ENCODE results near the gene TRIM33.
"Not testable (repeated sequence)": the region's sequence is repeated elsewhere in the genome, so short reads cannot be mapped to it uniquely, and the experiment has no call there.

TRIM33 gene

DNA sequence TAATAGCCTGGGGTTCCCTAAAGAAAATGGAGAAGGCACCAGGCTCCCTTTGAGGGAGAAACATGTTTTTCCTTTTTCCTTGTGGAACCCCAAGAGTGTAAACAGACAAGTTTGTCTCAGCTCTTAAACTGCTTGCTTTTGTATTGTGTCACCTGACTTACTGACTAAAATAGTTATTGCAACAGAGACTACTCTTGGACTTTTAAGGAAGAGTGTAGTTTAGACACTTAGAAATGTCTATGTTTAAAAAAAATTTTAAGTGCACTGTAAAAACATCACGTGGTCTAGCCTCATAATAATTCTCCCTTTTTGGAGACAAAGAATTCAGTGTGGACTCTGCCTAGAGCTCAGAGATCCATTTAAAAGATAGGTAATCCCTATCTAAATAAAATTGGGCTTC is 141.1 kb downstream of the TRIM33 start:
- peak in 1 of 2 donors; percentile 10 for DNase-seq (ENCODE audit: low read depth in 2 of 2)
- TF ChIP-seq, protein P1, sequence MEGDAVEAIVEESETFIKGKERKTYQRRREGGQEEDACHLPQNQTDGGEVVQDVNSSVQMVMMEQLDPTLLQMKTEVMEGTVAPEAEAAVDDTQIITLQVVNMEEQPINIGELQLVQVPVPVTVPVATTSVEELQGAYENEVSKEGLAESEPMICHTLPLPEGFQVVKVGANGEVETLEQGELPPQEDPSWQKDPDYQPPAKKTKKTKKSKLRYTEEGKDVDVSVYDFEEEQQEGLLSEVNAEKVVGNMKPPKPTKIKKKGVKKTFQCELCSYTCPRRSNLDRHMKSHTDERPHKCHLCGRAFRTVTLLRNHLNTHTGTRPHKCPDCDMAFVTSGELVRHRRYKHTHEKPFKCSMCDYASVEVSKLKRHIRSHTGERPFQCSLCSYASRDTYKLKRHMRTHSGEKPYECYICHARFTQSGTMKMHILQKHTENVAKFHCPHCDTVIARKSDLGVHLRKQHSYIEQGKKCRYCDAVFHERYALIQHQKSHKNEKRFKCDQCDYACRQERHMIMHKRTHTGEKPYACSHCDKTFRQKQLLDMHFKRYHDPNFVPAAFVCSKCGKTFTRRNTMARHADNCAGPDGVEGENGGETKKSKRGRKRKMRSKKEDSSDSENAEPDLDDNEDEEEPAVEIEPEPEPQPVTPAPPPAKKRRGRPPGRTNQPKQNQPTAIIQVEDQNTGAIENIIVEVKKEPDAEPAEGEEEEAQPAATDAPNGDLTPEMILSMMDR (IDR thresholded peaks at IDR 0.05; ENCODE audit: low read depth, low read length), result no peak
- H3K4me3 ChIP-seq (replicated peaks in 1 of 2; ENCODE audit: low read depth in 2 of 2, low read length in 2 of 2), result no peak overlapping the region

DNA sequence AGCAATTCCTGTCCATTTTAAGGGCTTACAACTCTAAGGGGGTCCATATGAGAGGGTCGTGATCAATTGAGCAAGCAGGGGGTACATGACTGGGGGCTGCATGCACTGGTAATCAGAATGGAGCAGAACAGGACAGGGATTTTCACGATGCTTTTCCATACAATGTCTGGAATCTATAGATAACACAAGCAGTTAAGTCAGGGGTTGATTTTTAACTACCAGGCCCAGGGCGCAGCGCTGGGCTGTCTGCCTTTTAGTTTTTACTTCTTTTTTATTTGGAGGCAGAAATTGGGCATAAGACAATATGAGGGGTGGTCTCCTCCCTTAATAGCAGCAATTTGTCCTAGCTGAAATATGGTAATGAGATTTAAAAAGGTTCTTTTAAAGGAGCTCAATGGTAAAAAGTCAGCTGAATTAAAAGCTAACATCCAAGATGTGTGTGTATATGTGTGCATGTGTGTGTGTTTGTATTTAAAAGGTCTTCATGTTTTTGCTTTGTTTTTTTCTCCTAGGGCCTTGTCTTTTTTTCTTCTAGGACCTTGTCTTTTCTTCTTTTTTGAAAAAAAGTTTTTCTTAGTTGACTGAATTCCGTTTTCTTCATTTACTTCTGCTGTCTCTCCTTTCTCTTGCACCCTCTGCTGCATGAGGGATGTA is 141.6 kb downstream of the TRIM33 start:
- DNase-seq (ENCODE audit: low read depth in 2 of 2); H3K4me3 ChIP-seq (replicated peaks in 1 of 2; ENCODE audit: low read depth in 2 of 2, low read length in 2 of 2): not testable (repeated sequence)

DNA sequence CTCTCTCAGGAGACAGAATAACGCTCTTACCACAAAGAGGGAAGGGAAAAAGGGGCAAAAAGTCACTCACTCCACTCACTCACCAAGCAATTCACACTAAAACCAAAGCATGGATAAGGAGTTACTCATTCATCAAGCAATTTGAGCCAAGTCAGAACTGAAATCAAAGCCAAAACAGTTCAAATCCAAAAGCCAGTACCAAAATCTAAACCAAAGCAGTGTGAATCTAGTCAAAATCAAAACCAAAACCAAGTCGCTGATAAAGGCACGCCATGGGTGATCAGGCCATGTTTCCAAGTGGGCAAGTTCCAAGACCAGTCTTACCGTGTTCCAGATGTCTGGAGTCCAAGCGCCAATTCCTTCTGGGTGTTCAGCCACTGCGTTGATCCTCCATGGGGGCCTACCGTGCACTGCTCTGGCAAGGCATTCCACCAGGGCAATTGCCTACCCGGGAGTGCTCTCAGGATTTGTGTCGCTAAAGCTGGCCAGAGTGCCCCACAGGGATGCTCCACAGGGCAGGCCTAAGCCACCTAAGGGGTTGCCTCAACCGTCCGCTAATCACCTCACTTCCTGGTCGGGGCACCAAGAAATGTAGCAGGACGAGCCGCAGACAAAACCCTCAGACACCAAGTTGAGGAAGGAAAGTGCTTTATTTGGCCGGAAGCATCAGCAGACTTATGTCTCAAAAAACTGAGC is 142.3 kb downstream of the TRIM33 start:
- TF ChIP-seq, protein P1 (IDR thresholded peaks at IDR 0.05; ENCODE audit: low read depth, low read length), result no peak
- no peak for DNase-seq (ENCODE audit: low read depth in 2 of 2)
- no peak overlapping the region for H3K4me3 ChIP-seq (replicated peaks in 1 of 2; ENCODE audit: low read depth in 2 of 2, low read length in 2 of 2)

DNA sequence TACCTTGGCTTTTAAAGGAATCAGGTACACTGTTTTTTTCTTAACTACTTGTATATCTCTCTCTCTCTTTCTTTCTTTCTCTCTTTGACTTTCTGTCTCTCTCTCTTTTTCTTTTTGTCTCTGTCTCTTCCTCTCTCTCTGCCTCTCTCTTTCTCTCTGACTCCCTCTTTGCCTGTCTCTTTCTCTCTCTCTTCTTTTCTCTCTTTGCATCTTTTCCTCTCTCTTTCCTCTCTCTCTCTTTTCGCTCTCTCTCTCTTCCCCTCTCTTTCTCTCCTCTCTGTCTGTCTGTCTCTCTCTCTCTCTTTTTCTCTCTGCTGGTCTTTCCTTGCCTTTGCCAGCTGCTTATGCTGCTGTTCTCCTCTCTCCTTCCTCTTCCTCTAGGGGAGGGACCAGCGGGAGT is 143.2 kb downstream of the TRIM33 start:
- TF ChIP-seq, protein P1 (IDR thresholded peaks at IDR 0.05; ENCODE audit: low read depth, low read length), result no peak
- DNase-seq (ENCODE audit: low read depth in 2 of 2), result no peak

DNA sequence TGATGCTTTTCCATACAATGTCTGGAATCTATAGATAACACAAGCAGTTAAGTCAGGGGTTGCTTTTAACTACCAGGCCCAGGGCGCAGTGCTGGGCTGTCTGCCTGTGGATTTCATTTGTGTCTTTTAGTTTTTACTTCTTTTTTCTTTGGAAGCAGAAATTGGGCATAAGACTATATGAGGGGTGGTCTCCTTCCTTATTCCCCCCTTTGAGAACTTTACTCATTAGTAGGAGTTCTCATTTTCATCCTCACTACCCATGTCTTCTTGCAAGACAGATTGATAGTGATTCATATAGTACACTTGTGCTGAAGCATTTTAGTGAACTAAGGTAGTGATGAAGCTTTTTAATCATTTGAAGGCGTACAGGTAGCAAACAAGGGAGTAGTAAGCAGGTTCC is 147.8 kb downstream of the TRIM33 start:
- H3K4me3 ChIP-seq (replicated peaks in 1 of 2; ENCODE audit: low read depth in 2 of 2, low read length in 2 of 2); DNase-seq (ENCODE audit: low read depth in 2 of 2): not testable (repeated sequence)

More for the DNA sequence above, 143.2 kb downstream of the TRIM33 start:
- H3K4me3 ChIP-seq (replicated peaks in 1 of 2; ENCODE audit: low read depth in 2 of 2, low read length in 2 of 2), result no peak overlapping the region

DNA sequence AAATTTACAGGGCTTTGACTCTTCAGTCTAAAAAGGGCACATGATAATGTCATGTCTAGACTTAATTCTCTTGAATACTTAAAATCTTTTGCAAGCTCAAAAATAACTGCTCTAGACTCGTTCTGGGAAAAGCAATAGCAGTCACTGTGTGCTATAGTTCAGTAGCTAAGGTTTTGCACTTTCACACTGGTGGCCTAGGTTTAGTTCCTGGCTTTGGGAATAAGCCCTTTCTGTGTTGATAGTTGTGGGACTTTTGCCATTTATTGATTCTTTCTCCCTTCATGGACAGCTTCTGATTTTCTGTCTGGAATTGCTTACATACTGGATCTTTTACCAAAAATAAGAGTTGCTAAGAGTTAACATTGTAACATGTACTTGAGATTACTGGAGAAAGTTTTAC is 151.2 kb downstream of the TRIM33 start:
- no peak for DNase-seq (ENCODE audit: low read depth in 2 of 2)
- TF ChIP-seq, protein P1 (IDR thresholded peaks at IDR 0.05; ENCODE audit: low read depth, low read length), result no peak
- no peak overlapping the region for H3K4me3 ChIP-seq (replicated peaks in 1 of 2; ENCODE audit: low read depth in 2 of 2, low read length in 2 of 2)

DNA sequence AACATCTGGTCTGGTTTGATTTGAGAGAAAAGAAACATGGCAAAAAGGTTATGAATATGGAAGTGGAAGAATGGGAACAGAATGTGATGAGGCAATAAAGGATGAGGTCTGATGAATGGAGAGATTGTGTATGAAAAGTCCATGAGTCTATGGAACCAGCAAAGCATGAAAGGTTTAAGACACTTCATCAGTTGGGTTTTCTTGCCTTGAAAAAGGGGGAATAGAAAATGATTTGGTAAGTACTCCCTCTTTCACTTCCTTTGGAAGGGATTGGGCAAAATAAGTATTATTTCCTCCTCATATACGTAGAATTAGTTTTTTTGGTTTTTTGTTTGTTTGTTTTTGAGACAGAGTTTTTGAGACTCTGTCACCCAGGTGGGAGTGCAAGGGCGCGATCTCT is 155.8 kb downstream of the TRIM33 start:
- TF ChIP-seq, protein P1 (IDR thresholded peaks at IDR 0.05; ENCODE audit: low read depth, low read length), result no peak
- no peak for DNase-seq (ENCODE audit: low read depth in 2 of 2)

DNA sequence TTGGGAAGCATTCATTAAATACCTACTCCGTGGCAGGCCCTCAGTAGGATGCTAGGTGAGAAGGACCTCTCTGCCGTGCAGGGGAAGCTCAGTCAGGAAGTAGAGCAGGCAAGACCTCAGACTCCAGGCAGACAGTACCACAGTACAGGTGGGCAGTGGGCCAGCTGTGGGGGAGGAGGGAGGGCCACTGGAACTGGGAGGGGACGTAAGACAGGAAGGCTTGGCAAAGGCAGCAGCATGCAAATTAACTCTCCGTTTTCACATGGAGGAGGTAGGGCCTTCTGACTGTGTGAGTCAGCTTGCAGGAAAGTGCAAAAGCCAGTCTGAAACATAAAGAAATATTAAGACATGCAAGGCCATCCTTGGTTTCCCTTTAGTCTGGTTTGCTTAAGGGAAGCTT is 157.7 kb downstream of the TRIM33 start:
- DNase-seq (ENCODE audit: low read depth in 2 of 2), result peak; percentile 77 to 90
- TF ChIP-seq, protein P1 (IDR thresholded peaks at IDR 0.05; ENCODE audit: low read depth, low read length), result no peak
- no peak overlapping the region for H3K4me3 ChIP-seq (replicated peaks in 1 of 2; ENCODE audit: low read depth in 2 of 2, low read length in 2 of 2)

More for the DNA sequence above, 155.8 kb downstream of the TRIM33 start:
- no peak overlapping the region for H3K4me3 ChIP-seq (replicated peaks in 1 of 2; ENCODE audit: low read depth in 2 of 2, low read length in 2 of 2)
